GM12864 (cell line): ENCODE measurements around the gene CLDN3.

Experiments
- DNase-seq: peaks from one replicate; pipeline ENCODE4 v3.0.0-alpha.2; 2011; ENCODE audit warnings: low read depth
- H3K4me3 ChIP-seq: 2 replicates; pipeline ENCODE4 v1.5.1; 2011; ENCODE audit warnings: mild to moderate bottlenecking, low read depth, low read length, control low read depth
- TF ChIP-seq, protein P1 (sequence below): IDR thresholded peaks from 2 replicates; pipeline ENCODE4 v1.5.1; 2011; ENCODE audit warnings: low read depth, mild to moderate bottlenecking, moderate library complexity, low read length, control low read depth, inconsistent platforms; ENCODE audit errors: missing control alignments

The CLDN3 gene

GRCh38 chr7:73740212-73740611 is 29.9 kb downstream of the CLDN3 start:
- H3K4me3 ChIP-seq, result no peak overlapping the region
- TF ChIP-seq, protein P1, sequence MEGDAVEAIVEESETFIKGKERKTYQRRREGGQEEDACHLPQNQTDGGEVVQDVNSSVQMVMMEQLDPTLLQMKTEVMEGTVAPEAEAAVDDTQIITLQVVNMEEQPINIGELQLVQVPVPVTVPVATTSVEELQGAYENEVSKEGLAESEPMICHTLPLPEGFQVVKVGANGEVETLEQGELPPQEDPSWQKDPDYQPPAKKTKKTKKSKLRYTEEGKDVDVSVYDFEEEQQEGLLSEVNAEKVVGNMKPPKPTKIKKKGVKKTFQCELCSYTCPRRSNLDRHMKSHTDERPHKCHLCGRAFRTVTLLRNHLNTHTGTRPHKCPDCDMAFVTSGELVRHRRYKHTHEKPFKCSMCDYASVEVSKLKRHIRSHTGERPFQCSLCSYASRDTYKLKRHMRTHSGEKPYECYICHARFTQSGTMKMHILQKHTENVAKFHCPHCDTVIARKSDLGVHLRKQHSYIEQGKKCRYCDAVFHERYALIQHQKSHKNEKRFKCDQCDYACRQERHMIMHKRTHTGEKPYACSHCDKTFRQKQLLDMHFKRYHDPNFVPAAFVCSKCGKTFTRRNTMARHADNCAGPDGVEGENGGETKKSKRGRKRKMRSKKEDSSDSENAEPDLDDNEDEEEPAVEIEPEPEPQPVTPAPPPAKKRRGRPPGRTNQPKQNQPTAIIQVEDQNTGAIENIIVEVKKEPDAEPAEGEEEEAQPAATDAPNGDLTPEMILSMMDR, result no peak
- no peak for DNase-seq

DNA sequence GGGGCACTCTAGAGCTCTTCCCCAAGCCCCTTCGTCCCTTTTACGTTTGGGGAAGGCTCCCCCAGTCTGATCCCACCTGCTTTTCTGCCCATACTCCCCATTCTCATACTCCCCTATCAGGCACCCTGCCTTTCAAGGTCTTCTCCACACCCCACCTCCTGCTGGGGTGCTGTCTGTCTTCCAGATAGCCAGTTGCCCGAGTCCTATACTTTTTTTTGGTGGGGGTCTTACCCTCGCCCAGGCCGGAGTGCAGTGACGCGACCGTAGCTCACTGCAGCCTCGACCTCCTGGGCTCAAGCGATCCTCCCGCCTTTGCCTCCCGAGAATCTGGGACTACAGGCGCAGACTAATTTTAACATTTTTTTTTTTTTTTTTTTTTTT is 30.7 kb downstream of the CLDN3 start:
- H3K4me3 ChIP-seq, result peak overlapping the region; percentile 69
- TF ChIP-seq, protein P1, result no peak
- no peak for DNase-seq

DNA sequence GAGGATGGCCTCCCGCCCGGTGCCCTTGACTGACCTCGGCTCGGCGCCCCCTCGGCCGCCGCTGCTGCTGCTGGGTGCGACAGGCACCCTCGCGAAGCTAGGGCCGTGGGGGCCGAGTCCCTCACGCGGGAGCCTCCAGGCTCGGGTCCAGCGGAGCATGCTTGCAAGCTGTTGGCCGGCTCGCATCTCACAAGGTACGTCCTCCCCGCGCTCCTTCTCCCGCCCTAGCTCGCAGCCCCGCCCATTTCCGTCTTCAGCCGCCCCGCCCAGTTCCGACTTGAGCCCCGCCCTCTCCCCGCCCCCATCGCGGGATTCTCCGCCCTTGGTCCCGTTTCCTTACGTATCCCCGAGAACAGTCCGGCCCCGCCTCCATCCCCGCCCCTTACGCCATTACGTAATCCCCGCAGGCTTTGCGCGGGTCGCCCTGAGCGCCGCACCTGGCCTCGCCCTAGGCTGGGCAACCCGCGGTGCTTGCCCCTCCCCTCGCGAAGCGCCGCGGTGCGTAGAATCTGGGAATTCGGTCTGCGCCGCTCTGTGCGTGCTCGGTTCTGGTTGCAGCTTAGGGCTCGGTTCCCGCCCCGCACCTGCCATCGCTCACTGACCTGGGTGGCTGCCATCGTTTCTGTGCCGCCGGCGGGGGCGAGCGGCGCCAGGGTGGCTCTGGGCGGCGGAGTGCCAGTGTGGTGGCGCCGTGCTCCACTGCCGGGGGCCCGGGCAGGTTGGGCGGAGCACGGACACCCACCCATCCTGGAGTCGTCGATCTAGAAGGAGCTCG is 31.3 kb downstream of the CLDN3 start, which contains the start of gene ABHD11:
Gene ABHD11, minus strand, starts transcription at position 191 of the 775 bp plus-strand sequence. Its CDS starts 32 bp downstream, at position 159.
- TF ChIP-seq, protein P1, result no peak
- peak; percentile 87 for DNase-seq
- H3K4me3 ChIP-seq, result peak within 1 kb of the TSS; percentile 93

GRCh38 chr7:73738220-73738611 is 31.9 kb downstream of the CLDN3 start:
- TF ChIP-seq, protein P1, result no peak
- peak overlapping the region; percentile 93 for H3K4me3 ChIP-seq
- no peak for DNase-seq

GRCh38 chr7:73737491-73738219 is 32.4 kb downstream of the CLDN3 start:
- DNase-seq, result no peak
- TF ChIP-seq, protein P1, result no peak
- peak overlapping the region; percentile 93 for H3K4me3 ChIP-seq

- no peak overlapping the region for H3K4me3 ChIP-seq
- TF ChIP-seq, protein P1, result no peak
- no peak for DNase-seq
These were observed 33.2 kb downstream of the CLDN3 start for GRCh38 chr7:73736885-73737284.
